H1 (cell line): Measurements from ENCODE around the gene NET1. TPM values are rescaled to one million over a fixed set of nuclear protein-coding genes. Genes with fewer than 3 reads are reported as not detected.

Source experiments
- CTCF ChIA-PET: fragments of 300-600 bp; sonication (Branson Sonifier 250); formaldehyde crosslinking; loops from one replicate; lab custom pipeline; 2021; ENCODE audit not compliant: partially characterized antibody; lab: Charles Lee
- POLR2A ChIA-PET: fragments of 300-600 bp; sonication (Branson Sonifier 250); formaldehyde crosslinking; loops from one replicate; lab custom pipeline; 2021; ENCODE audit warnings: inconsistent platforms; ENCODE audit not compliant: partially characterized antibody; lab: Charles Lee
- DNase-seq, 2 experiments: peaks; one replicate each; pipeline versions ENCODE4 v3.0.0 to v3.0.0-alpha.2; 2010 to 2022; ENCODE audit warnings: low spot score in 2 of 2, low read depth in 1 of 2, mixed read lengths in 1 of 2
- FAIRE-seq: peaks from 2 replicates; lab custom pipeline; 2011; peaks lifted over from hg19 to GRCh38; lab: Jason Lieb, UNC
- H2AFZ ChIP-seq: 2 replicates; pipeline ENCODE4 v1.8.1; 2012; ENCODE audit warnings: low read length, inconsistent platforms
- H2AK5ac ChIP-seq: 2 replicates; pipeline ENCODE4 v1.6.1; 2013; ENCODE audit warnings: low read depth, low read length
- H2BK120ac ChIP-seq: replicated peaks from 2 replicates; pipeline ENCODE3; 2013; ENCODE audit warnings: low read depth, low read length, inconsistent platforms
- H2BK12ac ChIP-seq: 2 replicates; pipeline ENCODE4 v1.6.1; 2013; ENCODE audit warnings: low read depth, low read length
- H2BK15ac ChIP-seq: 2 replicates; pipeline ENCODE4 v1.6.1; 2013; ENCODE audit warnings: low read length
- H2BK20ac ChIP-seq: 2 replicates; pipeline ENCODE4 v1.6.1; 2013; ENCODE audit warnings: low read length
- H2BK5ac ChIP-seq: 2 replicates; pipeline ENCODE4 v1.6.1; 2013; ENCODE audit warnings: low read depth, low read length
- H3K14ac ChIP-seq: 2 replicates; pipeline ENCODE4 v1.6.1; 2013; ENCODE audit warnings: inconsistent platforms; ENCODE audit not compliant: insufficient read length
- H3K18ac ChIP-seq: 2 replicates; pipeline ENCODE4 v1.6.1; 2013; ENCODE audit warnings: low read length; ENCODE audit errors: extremely low read depth
- H3K23ac ChIP-seq: 2 replicates; pipeline ENCODE4 v1.6.1; 2013; ENCODE audit warnings: inconsistent platforms; ENCODE audit not compliant: insufficient read length
- H3K23me2 ChIP-seq: 2 replicates; pipeline ENCODE4 v1.6.1; 2013; ENCODE audit warnings: low read depth, low read length
- H3K27ac ChIP-seq: 2 replicates; pipeline ENCODE4 v1.6.1; 2011; ENCODE audit warnings: low read depth, low read length, inconsistent platforms
- H3K27me3 ChIP-seq, 4 experiments: replicated peaks in 1 of 4; 1 replicate in 1 of 4; 2 replicates in 3 of 4; pipeline versions ENCODE4 v1.6.1 to v1.8.1; 2011 to 2013; ENCODE audit warnings: low read length in 3 of 4, mild to moderate bottlenecking in 3 of 4, inconsistent platforms in 2 of 4, mixed read lengths in 2 of 4, moderate library complexity in 1 of 4; ENCODE audit not compliant: control insufficient read depth in 3 of 4, insufficient read depth in 3 of 4; ENCODE audit errors: extremely low read depth in 1 of 4
- H3K36me3 ChIP-seq, 4 experiments: 2 replicates each; pipeline versions ENCODE4 v1.6.1 to v1.8.1; 2011 to 2013; ENCODE audit warnings: mild to moderate bottlenecking in 4 of 4, low read length in 3 of 4, moderate library complexity in 2 of 4, control low read depth in 1 of 4, inconsistent platforms in 1 of 4; ENCODE audit not compliant: insufficient read depth in 4 of 4, control insufficient read depth in 2 of 4
- H3K4ac ChIP-seq: replicated peaks from 2 replicates; pipeline ENCODE3; 2013; ENCODE audit warnings: low read length, low read depth, mixed read lengths, inconsistent platforms; ENCODE audit not compliant: insufficient read length
- H3K4me1 ChIP-seq, 4 experiments: replicated peaks in 1 of 4; 1 replicate in 1 of 4; 2 replicates in 3 of 4; pipeline versions ENCODE4 v1.6.1 to v1.8.1; 2011 to 2013; ENCODE audit warnings: low read length in 3 of 4, inconsistent platforms in 2 of 4, mixed read lengths in 1 of 4; ENCODE audit not compliant: insufficient read depth in 4 of 4, control insufficient read depth in 3 of 4
- H3K4me2 ChIP-seq, 2 experiments: 2 replicates each; pipeline versions ENCODE4 v1.6.1 to v1.8.1; 2011 to 2013; ENCODE audit warnings: low read depth in 2 of 2, low read length in 2 of 2, control low read depth in 1 of 2, inconsistent platforms in 1 of 2, mild to moderate bottlenecking in 1 of 2; ENCODE audit not compliant: insufficient read depth in 1 of 2
- H3K4me3 ChIP-seq, 4 experiments: fragments of 200-600, 300-600 bp in 1 of 4; sonication (generic), shearing (Covaris generic), sonication (Bioruptor Twin) in 1 of 4; 2 replicates each; pipeline versions ENCODE4 v1.5.1 to v1.8.1; 2011 to 2016; ENCODE audit warnings: low read length in 4 of 4, low read depth in 3 of 4, control low read depth in 2 of 4, inconsistent platforms in 2 of 4, mild to moderate bottlenecking in 2 of 4, mixed read lengths in 1 of 4, moderate library complexity in 1 of 4; ENCODE audit not compliant: insufficient read depth in 2 of 4; ENCODE audit errors: extremely low read depth in 1 of 4
- H3K56ac ChIP-seq: replicated peaks from 2 replicates; pipeline ENCODE3; 2013; ENCODE audit warnings: low read depth, mild to moderate bottlenecking, mixed read lengths, low read length, inconsistent platforms; ENCODE audit not compliant: insufficient read length
- H3K79me1 ChIP-seq: 2 replicates; pipeline ENCODE4 v1.6.1; 2013; ENCODE audit warnings: low read depth, low read length, control low read depth
- H3K79me2 ChIP-seq, 2 experiments: 2 replicates each; pipeline versions ENCODE4 v1.6.1 to v1.8.1; 2012 to 2013; ENCODE audit warnings: low read length in 2 of 2, mild to moderate bottlenecking in 2 of 2, inconsistent platforms in 1 of 2; ENCODE audit not compliant: insufficient read depth in 2 of 2, control insufficient read depth in 1 of 2
- H3K9ac ChIP-seq, 4 experiments: replicated peaks in 1 of 4; 1 replicate in 1 of 4; 2 replicates in 3 of 4; pipeline versions ENCODE4 v1.6.1 to v1.8.1; 2011 to 2013; ENCODE audit warnings: low read depth in 3 of 4, low read length in 3 of 4, control low read depth in 2 of 4, mild to moderate bottlenecking in 2 of 4, moderate library complexity in 2 of 4, inconsistent platforms in 1 of 4; ENCODE audit errors: extremely low read depth in 1 of 4
- H3K9me3 ChIP-seq, 2 experiments: 2 replicates each; pipeline versions ENCODE4 v1.6.1 to v1.8.1; 2012 to 2013; ENCODE audit warnings: mild to moderate bottlenecking in 2 of 2, moderate library complexity in 2 of 2, control low read depth in 1 of 2, inconsistent platforms in 1 of 2, low read depth in 1 of 2, low read length in 1 of 2, mixed read lengths in 1 of 2; ENCODE audit not compliant: insufficient read depth in 2 of 2
- H4K20me1 ChIP-seq, 2 experiments: replicated peaks in 1 of 2; 2 replicates each; pipeline versions ENCODE3 to v1.8.1; 2011 to 2013; ENCODE audit warnings: inconsistent platforms in 2 of 2, low read length in 2 of 2, mild to moderate bottlenecking in 1 of 2; ENCODE audit not compliant: insufficient read depth in 2 of 2, control insufficient read depth in 1 of 2
- H4K5ac ChIP-seq: 2 replicates; pipeline ENCODE4 v1.6.1; 2013; ENCODE audit warnings: low read length, low read depth, mixed read lengths, inconsistent platforms; ENCODE audit not compliant: insufficient read length
- H4K8ac ChIP-seq: 2 replicates; pipeline ENCODE4 v1.8.0; 2013; ENCODE audit warnings: mild to moderate bottlenecking, moderate library complexity, low read length, inconsistent platforms; ENCODE audit not compliant: insufficient read depth; ENCODE audit errors: extremely low read depth
- H4K91ac ChIP-seq: replicated peaks from 2 replicates; pipeline ENCODE3; 2013; ENCODE audit warnings: low read length, mixed read lengths, inconsistent platforms; ENCODE audit not compliant: insufficient read length
- EGR1 ChIP-seq: IDR thresholded peaks from 2 replicates; pipeline ENCODE4 v1.6.1; 2011; ENCODE audit warnings: low read depth, low read length, borderline replicate concordance
- RFX5 ChIP-seq: IDR thresholded peaks from 2 replicates; pipeline ENCODE4 v1.6.1; 2011; ENCODE audit warnings: low read depth, low read length, improper control_type of control experiment, borderline replicate concordance
- SIX5 ChIP-seq: IDR thresholded peaks from 2 replicates; pipeline ENCODE4 v1.6.1; 2011; ENCODE audit warnings: mild to moderate bottlenecking, low read depth, low read length
- SUZ12 ChIP-seq: fragments of 200-600 bp; sonication (generic); IDR thresholded peaks from 2 replicates; pipeline ENCODE4 v1.6.1; 2012; ENCODE audit warnings: mild to moderate bottlenecking, inconsistent platforms, low read length, moderate library complexity, mixed read lengths
- WGBS, 2 experiments: shearing (Covaris generic) in 1 of 2; methylation state at CpG; one replicate each; pipeline versions ENCODE4 v1.1.6 to v1.1.7; 2013 to 2015; ENCODE audit warnings: low lambda C conversion rate in 2 of 2, mixed read lengths in 2 of 2, inconsistent platforms in 1 of 2, low coverage in 1 of 2, missing lambda C conversion rate in 1 of 2; ENCODE audit not compliant: insufficient replicate concordance in 2 of 2, insufficient coverage in 1 of 2, insufficient read length in 1 of 2; ENCODE audit errors: extremely low coverage in 1 of 2, missing lambda C conversion rate in 1 of 2; 5-methylcytosine and 5-hydroxymethylcytosine counted together
- polyA plus RNA-seq, 7 experiments: library from polyadenylated mRNA; depleted of rRNA in 3 of 7; stranded (reverse) in 5 of 7; unstranded in 2 of 7; fragments of >200 nt in 5 of 7; fragments of 200-250 nt in 2 of 7; gene quantifications; 1 replicate in 5 of 7; 2 replicates in 1 of 7; 4 replicates in 1 of 7; pipeline versions ENCODE4 v1.2.1 to v1.2.3, GENCODE V29; 2011 to 2013; ENCODE audit warnings: missing spikeins in 2 of 7, mixed read lengths in 2 of 7
- total RNA-seq: library from RNA; stranded (reverse); fragmentation: NEBNext Ultra II Directional; extraction: Animal tissue kit (Norgen Biotek cat#: 25700); gene quantifications from 2 replicates; pipeline ENCODE4 v1.2.1, GENCODE V29; 2021

NET1 gene
- total and polyA plus RNA-seq, 2 of the 8 experiments (the other 6 are each of a cell fraction or from before 2014, with no cell fraction given) = 21.5 to 117 TPM

DNA sequence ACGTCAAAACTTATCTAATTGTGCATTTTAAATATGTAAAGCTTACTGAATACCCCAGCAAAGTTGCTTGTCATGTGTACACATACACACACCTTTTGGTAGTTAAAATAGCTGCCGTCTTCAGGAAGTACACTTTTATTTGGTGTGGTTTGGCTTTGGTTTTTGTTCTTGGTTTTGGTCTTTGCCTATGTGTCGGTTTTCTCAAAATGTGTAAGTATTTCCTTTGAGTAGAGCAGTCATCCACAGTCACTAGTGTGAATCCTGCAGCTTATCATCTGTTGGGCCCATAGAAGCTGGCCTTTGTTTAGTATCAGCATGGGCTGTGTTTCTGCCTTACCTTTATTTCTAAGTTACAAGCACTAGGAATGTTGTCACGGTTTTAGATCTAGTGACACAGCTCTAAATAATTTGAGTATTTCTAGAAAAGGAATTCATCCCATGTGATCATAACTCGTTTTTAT is 35.3 kb downstream of the NET1 start:
- Histone ChIP-seq H3K23ac (no peak overlapping the region), H3K23me2 (peaks cover 2% of the 10 kb centered on the region; the same call in 1 of the 2 replicates), H4K20me1 (no peaks in the 10 kb centered on the region), H3K56ac (no peak overlapping the region), H3K9me3 (no peaks in the 10 kb centered on the region), H2BK12ac (no peak overlapping the region), H4K91ac (no peak overlapping the region), H3K4me3 (peak overlapping the region in 2 of 4 experiments; percentile 0 to 62; a peak in 3 of 8 replicates), H3K27me3 (no peaks in the 10 kb centered on the region), H3K4me1 (peaks cover 2 to 3% (median 2%) of the 10 kb centered on the region in 4 experiments; a peak in 4 of 7 replicates), H2AK5ac (no peak overlapping the region), H3K4ac (no peak overlapping the region), H4K5ac (no peak overlapping the region), H3K4me2 (peak overlapping the region; percentile 74), H2AFZ (no peak overlapping the region), H2BK20ac (no peak overlapping the region), H3K14ac (no peak overlapping the region), H2BK5ac (no peak overlapping the region), H3K79me2 (peaks cover 0 to 55% of the 10 kb centered on the region in 2 experiments; a peak in 3 of 4 replicates), H3K79me1 (no peaks in the 10 kb centered on the region), H2BK15ac (no peak overlapping the region), H3K9ac (peak overlapping the region in 1 of 4 experiments; percentile 49; a peak in 1 of 7 replicates), H4K8ac (no peak overlapping the region), H3K27ac (no peak overlapping the region), H3K36me3 (peaks cover 2 to 10% (median 6%) of the 10 kb centered on the region in 4 experiments; a peak in 4 of 8 replicates), H3K18ac (no peak overlapping the region), H2BK120ac (no peak overlapping the region)
- CTCF ChIA-PET = interaction anchor here (0.6 to 11.1 kb wide), 5 partner anchors 14 to 178 kb away, joined by 3 to 200 read pairs (median 3); no protein-coding TSS in a partner anchor
- WGBS, 2 experiments = 54% methylated on average over 5 of the region's 5 CpGs; no CpG with 5 or more reads in 1 of the 2 experiments
- TF ChIP-seq SIX5 (no peak), SUZ12 (no peak), RFX5 (no peak), EGR1 (no peak)
- DNase-seq (no peak), FAIRE-seq (no peak)
- POLR2A ChIA-PET = interaction anchor here (0.7 to 3.2 kb wide), 10 partner anchors 8 to 180 kb away, joined by 3 to 44 read pairs (median 7); partner anchors contain the start of gene NET1
